Neutrophil (primary cell): Measurements from ENCODE around the gene LMBRD1.
"Not testable (repeated sequence)": the region's sequence is repeated elsewhere in the genome, so short reads cannot be mapped to it uniquely, and the experiment has no call there.

Source experiments
- H3K27ac ChIP-seq: fragments of 200-600 bp; sonication (generic); 2 replicates; pipeline ENCODE4 v1.5.1; 2016; ENCODE audit warnings: mild to moderate bottlenecking, moderate library complexity
- H3K27me3 ChIP-seq: fragments of 200-600 bp; sonication (generic); 2 replicates; pipeline ENCODE4 v1.6.0; 2016; ENCODE audit warnings: mild to moderate bottlenecking
- H3K36me3 ChIP-seq: fragments of 200-600 bp; sonication (generic); 2 replicates; pipeline ENCODE4 v1.5.1; 2017
- H3K4me1 ChIP-seq, 2 experiments: fragments of 200-600 bp in 1 of 2; sonication (generic) in 1 of 2; 1 replicate in 1 of 2; 2 replicates in 1 of 2; pipeline versions ENCODE4 v1.5.1 to v1.6.1; 2013 to 2016; ENCODE audit warnings: low read depth in 1 of 2, low read length in 1 of 2, mild to moderate bottlenecking in 1 of 2, moderate library complexity in 1 of 2; ENCODE audit not compliant: control insufficient read depth in 1 of 2, insufficient read depth in 1 of 2
- H3K4me3 ChIP-seq, 2 experiments: fragments of 200-600 bp in 1 of 2; sonication (generic) in 1 of 2; 1 replicate in 1 of 2; 2 replicates in 1 of 2; pipeline ENCODE4 v1.5.1; 2013 to 2016; ENCODE audit warnings: low read depth in 1 of 2, low read length in 1 of 2, mild to moderate bottlenecking in 1 of 2, moderate library complexity in 1 of 2
- H3K9me3 ChIP-seq: fragments of 200-600 bp; sonication (generic); 2 replicates; pipeline ENCODE4 v1.5.1; 2016
- TF ChIP-seq, protein P1 (sequence below): fragments of 200-600 bp; sonication (generic); IDR thresholded peaks from 2 replicates; pipeline ENCODE4 v1.5.1; 2016; ENCODE audit warnings: antibody characterized with exemption

LMBRD1 gene

DNA sequence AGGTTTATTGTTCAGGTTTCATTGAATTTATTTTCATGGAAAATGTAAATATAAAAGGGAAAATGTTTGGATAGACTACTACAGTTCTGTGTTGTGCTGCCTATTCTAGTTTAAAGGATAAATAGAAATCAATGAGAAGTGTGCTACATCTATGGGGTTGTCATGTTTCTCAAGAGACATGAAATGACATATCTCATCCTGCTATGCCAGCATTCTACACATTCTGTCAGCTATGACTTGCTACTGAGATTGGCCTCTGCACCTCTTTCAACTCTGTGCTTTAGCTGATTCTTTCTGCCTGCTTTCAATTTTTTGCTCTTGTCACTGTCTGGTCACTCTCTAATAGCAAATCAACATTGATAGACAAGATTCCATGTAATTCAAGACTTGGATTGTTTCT is 35.7 kb upstream of the LMBRD1 start:
- Histone ChIP-seq H3K27me3 (no peaks in the 10 kb centered on the region), H3K9me3 (no peaks in the 10 kb centered on the region), H3K27ac (no peak overlapping the region), H3K4me1 (peaks cover 0 to 4% of the 10 kb centered on the region in 2 experiments), H3K36me3 (no peaks in the 10 kb centered on the region), H3K4me3 (no peak overlapping the region)
- TF ChIP-seq, protein P1, sequence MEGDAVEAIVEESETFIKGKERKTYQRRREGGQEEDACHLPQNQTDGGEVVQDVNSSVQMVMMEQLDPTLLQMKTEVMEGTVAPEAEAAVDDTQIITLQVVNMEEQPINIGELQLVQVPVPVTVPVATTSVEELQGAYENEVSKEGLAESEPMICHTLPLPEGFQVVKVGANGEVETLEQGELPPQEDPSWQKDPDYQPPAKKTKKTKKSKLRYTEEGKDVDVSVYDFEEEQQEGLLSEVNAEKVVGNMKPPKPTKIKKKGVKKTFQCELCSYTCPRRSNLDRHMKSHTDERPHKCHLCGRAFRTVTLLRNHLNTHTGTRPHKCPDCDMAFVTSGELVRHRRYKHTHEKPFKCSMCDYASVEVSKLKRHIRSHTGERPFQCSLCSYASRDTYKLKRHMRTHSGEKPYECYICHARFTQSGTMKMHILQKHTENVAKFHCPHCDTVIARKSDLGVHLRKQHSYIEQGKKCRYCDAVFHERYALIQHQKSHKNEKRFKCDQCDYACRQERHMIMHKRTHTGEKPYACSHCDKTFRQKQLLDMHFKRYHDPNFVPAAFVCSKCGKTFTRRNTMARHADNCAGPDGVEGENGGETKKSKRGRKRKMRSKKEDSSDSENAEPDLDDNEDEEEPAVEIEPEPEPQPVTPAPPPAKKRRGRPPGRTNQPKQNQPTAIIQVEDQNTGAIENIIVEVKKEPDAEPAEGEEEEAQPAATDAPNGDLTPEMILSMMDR, result no peak

DNA sequence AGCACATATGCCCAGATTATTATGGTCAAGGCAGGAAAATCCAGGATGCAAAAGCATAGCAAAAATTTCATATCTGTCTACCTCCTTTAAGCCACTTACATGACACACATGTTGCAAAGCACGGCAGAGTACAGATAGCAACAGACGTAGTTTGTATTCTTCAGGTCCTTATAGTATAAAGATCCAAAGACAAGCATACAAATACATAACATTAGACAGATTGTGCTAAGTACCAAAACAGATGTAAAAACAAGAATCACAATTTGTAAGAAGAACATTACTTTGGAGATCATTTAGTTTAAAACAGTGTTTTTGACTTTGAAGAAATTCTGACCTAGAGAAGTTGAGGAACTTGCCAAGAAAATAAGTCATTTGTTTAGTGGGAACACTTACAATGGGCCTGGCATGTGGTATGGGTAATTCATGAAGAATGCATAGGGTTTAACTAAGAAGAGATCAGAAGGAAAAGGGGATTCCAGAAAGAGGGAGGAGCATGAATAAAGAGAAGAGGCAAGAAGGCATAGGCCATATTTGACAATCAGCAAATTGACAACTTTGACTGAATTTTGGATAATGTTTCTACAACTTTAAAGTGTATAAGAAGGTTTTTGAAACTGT is 30.6 kb upstream of the LMBRD1 start:
- TF ChIP-seq, protein P1, result no peak
- H3K4me1 ChIP-seq, result no peaks in the 10 kb centered on the region
- no peaks in the 10 kb centered on the region for H3K27me3 ChIP-seq
- no peaks in the 10 kb centered on the region for H3K9me3 ChIP-seq
- no peak overlapping the region for H3K27ac ChIP-seq
- H3K36me3 ChIP-seq, result no peaks in the 10 kb centered on the region
- H3K4me3 ChIP-seq, result no peak overlapping the region

DNA sequence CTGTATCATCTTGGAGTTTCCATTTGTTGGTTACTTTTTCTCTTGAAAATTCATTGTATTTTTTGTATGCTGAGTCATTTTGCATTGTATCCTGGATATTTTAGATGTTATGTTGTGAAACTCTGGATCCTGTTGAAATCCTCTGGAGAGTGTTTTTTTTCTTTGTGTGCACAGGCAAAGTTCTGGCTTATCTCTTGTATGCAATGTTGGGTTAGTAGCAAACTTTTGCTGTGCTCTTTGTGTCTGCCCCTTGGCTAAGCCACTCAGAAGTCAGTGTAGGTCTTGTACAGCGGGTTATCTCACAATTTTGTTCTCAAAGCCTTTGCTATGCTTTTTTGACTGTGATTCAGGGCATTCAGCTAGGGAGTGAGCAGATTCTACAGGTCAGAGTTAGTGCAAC is 29.1 kb upstream of the LMBRD1 start:
- Histone ChIP-seq H3K9me3 (no peaks in the 10 kb centered on the region), H3K27me3 (no peaks in the 10 kb centered on the region), H3K27ac (no peak overlapping the region), H3K36me3 (no peaks in the 10 kb centered on the region), H3K4me1 (no peaks in the 10 kb centered on the region), H3K4me3 (no peak overlapping the region)
- TF ChIP-seq, protein P1, result no peak

DNA sequence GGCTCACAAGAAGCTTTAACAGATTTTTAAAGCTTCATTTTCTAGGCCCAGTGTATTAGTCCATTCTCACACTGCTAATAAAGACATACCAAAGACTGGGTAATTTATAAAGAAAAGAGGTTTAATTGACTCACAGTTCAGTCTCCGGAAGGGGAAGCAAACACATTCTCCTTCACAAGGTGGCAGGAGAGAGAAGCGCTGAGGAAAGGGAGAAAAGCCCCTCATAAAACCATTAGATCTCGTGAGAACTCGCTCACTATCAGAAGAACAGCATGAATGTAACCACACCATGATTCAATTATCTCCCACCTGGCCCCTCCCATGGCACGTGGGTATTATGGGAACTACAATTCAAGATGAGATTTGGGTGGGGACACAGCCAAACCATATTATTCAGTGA is 27.5 kb upstream of the LMBRD1 start:
- not testable (repeated sequence) for H3K27me3 ChIP-seq, H3K4me1 ChIP-seq, H3K4me3 ChIP-seq, H3K27ac ChIP-seq, H3K36me3 ChIP-seq, H3K9me3 ChIP-seq

DNA sequence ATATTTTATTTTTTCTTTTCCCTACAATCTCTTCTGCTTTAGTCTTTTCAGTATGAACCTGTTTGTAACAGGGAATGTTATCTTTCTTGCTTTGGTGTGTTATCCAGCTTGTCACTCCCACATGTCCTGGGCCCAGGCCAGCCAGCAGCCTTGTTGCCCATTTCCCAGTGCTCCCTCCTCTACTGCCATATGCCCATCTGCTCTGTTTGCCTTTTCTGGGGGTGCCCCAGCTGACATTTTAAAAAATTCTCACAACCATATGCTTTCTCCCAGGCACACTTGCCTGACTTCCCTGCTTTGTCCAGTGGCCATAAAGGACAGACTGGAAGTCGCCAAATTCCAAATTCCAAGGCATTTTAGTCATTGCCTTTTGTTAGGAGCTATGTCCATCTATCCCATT is 23.6 kb upstream of the LMBRD1 start:
- Histone ChIP-seq H3K9me3 (no peaks in the 10 kb centered on the region), H3K4me1 (peaks cover 0 to 10% of the 10 kb centered on the region in 2 experiments), H3K27ac (no peak overlapping the region), H3K4me3 (no peak overlapping the region), H3K36me3 (no peaks in the 10 kb centered on the region), H3K27me3 (no peaks in the 10 kb centered on the region)
- TF ChIP-seq, protein P1, result no peak

DNA sequence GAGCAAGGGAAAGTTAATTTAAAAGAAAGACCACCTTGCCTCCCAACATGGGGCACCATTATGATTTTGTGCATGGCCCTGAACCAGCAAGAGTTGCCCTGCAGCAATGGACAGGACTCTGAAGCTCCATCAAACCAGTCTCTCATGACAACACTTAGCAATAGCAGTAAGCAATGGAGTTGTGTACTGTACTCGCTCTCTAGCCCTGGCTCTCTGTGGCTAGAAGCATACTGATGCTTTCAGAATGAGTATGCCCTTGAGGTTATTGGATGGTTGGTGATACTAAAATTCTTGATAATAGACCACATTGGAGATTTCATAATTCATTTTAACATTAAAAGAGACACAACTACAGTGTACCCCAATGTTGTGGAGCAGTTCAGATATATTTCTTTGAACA is 23.2 kb upstream of the LMBRD1 start:
- TF ChIP-seq, protein P1, result no peak
- Histone ChIP-seq H3K36me3 (no peaks in the 10 kb centered on the region), H3K4me3 (no peak overlapping the region), H3K27me3 (no peaks in the 10 kb centered on the region), H3K9me3 (no peaks in the 10 kb centered on the region), H3K4me1 (peaks cover 1 to 10% of the 10 kb centered on the region in 2 experiments), H3K27ac (no peak overlapping the region)
